GM23248 (cell line): ENCODE data around the gene TMTC1.

Source experiments
- EZH2 ChIP-seq: fragments of 200-600 bp; sonication (generic); IDR thresholded peaks from 2 replicates; pipeline ENCODE4 v1.6.1; 2018; ENCODE audit warnings: antibody characterized with exemption, mild to moderate bottlenecking; ENCODE audit not compliant: insufficient read depth, poor library complexity, severe bottlenecking
- EZH2phosphoT487 ChIP-seq: fragments of 200-600 bp; sonication (generic); IDR thresholded peaks from 2 replicates; pipeline ENCODE4 v1.6.1; 2018; ENCODE audit warnings: antibody characterized with exemption, moderate library complexity, mild to moderate bottlenecking, low read depth; ENCODE audit not compliant: insufficient read depth

DNA sequence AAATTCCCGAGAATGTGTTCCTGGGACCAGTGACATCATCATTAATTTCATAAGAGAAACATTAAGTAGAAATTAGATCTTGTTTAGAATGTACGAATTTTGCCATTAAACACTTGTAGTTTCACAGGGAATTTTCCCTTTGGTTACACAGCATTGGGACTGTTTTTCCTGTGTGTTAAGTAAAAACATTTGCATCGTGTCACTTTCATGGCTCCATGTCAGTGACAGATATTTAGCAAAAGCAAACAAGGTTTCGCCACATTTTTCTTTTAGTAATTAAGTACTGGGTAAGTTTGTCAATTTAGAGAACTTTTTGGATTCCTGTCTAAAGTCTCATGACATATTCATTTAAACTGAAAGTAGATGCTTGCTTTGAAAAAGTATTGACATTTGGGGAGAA lies 240.7 kb downstream of the TMTC1 start:
- TF ChIP-seq EZH2: no peak
- TF ChIP-seq EZH2phosphoT487: no peak
